ENCODE measurements around the gene PCLO. TPM values are rescaled to one million over a fixed set of nuclear protein-coding genes. Genes with fewer than 3 reads are reported as not detected.
A peak's percentile ranks its signal among the peaks of the same experiment; 100 is the strongest.

PCLO gene
- total RNA-seq, 1 experiment from 2014 or later: 3.1 TPM

DNA sequence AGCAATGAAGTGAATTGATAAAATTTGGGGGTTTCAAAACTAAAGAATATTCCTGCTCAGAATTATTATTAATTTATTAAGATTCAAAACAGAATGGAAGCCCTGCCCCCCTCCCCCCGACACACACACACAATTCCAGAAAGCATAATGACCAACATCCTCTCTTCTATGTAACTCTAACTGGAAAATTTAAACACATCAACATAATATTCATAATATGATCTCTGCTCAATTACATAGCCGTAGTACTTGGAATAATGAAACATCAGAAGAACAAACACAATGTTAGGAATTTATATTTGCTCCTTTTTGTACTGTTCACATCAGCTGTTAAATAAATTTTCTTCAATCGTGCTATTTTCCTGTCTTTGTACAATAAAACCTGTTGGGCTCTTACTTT lies 20.8 kb downstream of the PCLO start:
- no peaks in the 10 kb centered on the region for H3K79me2 ChIP-seq (ENCODE audit: insufficient read depth, low read length)
- no peaks in the 10 kb centered on the region for H4K20me1 ChIP-seq (ENCODE audit: control insufficient read depth, insufficient read depth, insufficient read length)
- no peak overlapping the region for H3K4me2 ChIP-seq (ENCODE audit: insufficient read depth, insufficient read length, low read length)
- no peak overlapping the region for H2BK120ac ChIP-seq (ENCODE audit: low read depth, low read length, poor library complexity, severe bottlenecking)
- no peak overlapping the region for H3K4ac ChIP-seq (ENCODE audit: low read depth, low read length)
- no peak overlapping the region for H2BK15ac ChIP-seq (ENCODE audit: low read depth, low read length)
- no peaks in the 10 kb centered on the region for H3K79me1 ChIP-seq (ENCODE audit: insufficient read depth, low read depth, low read length, poor library complexity, severe bottlenecking)
- no peak overlapping the region for H3K56ac ChIP-seq (ENCODE audit: insufficient read length, low read depth, low read length)
- H2BK5ac ChIP-seq (ENCODE audit: insufficient read length, low read length): no peak overlapping the region
- H3K9ac ChIP-seq (ENCODE audit: extremely low read depth, insufficient read length, low read length): no peak overlapping the region
- no peaks in the 10 kb centered on the region; the same call in 1 of the 2 replicates for H3K4me1 ChIP-seq (ENCODE audit: insufficient read depth, low read length)
- no peak overlapping the region for H2AK5ac ChIP-seq (ENCODE audit: insufficient read length, low read length)
- peak overlapping the region in 2 of 3 experiments; percentile 55 to 66; a peak in 3 of 7 replicates for H3K27ac Mint-ChIP-seq
- no peaks in the 10 kb centered on the region for H3K36me3 Mint-ChIP-seq (ENCODE audit: insufficient read depth in 1 of 3, low read depth in 3 of 3)
- H3K9me3 Mint-ChIP-seq: no peaks in the 10 kb centered on the region
- H3K4me3 Mint-ChIP-seq: peak overlapping the region in 1 of 2 experiments; percentile 40; a peak in 1 of 5 replicates
- no peak overlapping the region for H3K23ac ChIP-seq (ENCODE audit: insufficient read length, low read depth, low read length)
- WGBS (ENCODE audit: extremely low coverage, insufficient read length, low lambda C conversion rate): no CpG with 5 or more reads among the region's 3 CpGs
- H3T11ph ChIP-seq (ENCODE audit: low read length): no peak overlapping the region
- no peak overlapping the region for H4K91ac ChIP-seq (ENCODE audit: insufficient read length, low read depth, low read length)
- H2AFZ ChIP-seq (ENCODE audit: low read length): no peak overlapping the region
- no peaks in the 10 kb centered on the region for H3K9me3 ChIP-seq (ENCODE audit: control insufficient read depth, low read depth, low read length)
- no peak overlapping the region for H2BK12ac ChIP-seq (ENCODE audit: insufficient read length, low read depth, low read length)
- no peak overlapping the region for H4K5ac ChIP-seq (ENCODE audit: insufficient read length, low read depth, low read length)
- H3K18ac ChIP-seq (ENCODE audit: insufficient read length, low read depth, low read length): no peak overlapping the region
- no peak overlapping the region for H3K14ac ChIP-seq (ENCODE audit: insufficient read depth, low read length)
- no peak overlapping the region for H2BK20ac ChIP-seq (ENCODE audit: low read depth, low read length, poor library complexity, severe bottlenecking)
- H3K27ac ChIP-seq (ENCODE audit: insufficient read length, low read depth, low read length): no peak overlapping the region
- TF ChIP-seq, protein P1, sequence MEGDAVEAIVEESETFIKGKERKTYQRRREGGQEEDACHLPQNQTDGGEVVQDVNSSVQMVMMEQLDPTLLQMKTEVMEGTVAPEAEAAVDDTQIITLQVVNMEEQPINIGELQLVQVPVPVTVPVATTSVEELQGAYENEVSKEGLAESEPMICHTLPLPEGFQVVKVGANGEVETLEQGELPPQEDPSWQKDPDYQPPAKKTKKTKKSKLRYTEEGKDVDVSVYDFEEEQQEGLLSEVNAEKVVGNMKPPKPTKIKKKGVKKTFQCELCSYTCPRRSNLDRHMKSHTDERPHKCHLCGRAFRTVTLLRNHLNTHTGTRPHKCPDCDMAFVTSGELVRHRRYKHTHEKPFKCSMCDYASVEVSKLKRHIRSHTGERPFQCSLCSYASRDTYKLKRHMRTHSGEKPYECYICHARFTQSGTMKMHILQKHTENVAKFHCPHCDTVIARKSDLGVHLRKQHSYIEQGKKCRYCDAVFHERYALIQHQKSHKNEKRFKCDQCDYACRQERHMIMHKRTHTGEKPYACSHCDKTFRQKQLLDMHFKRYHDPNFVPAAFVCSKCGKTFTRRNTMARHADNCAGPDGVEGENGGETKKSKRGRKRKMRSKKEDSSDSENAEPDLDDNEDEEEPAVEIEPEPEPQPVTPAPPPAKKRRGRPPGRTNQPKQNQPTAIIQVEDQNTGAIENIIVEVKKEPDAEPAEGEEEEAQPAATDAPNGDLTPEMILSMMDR (conservative IDR thresholded peaks at IDR 0.05): no peak
- H4K8ac ChIP-seq (replicated peaks; ENCODE audit: insufficient read length, low read depth, low read length): no peak overlapping the region
- H3K27me3 Mint-ChIP-seq (ENCODE audit: low read depth): no peaks in the 10 kb centered on the region
- H3K27me3 ChIP-seq (ENCODE audit: insufficient read depth, low read length): no peaks in the 10 kb centered on the region
- H3K23me2 ChIP-seq (ENCODE audit: insufficient read length, low read depth, low read length, poor library complexity, severe bottlenecking): no peaks in the 10 kb centered on the region
- DNase-seq: no peak
- H3K4me1 Mint-ChIP-seq: peaks cover 25 to 32% of the 10 kb centered on the region in 2 experiments
